HG02884 (cell line): ENCODE data around the gene TRIM15.
"Not testable (repeated sequence)": the region's sequence is repeated elsewhere in the genome, so short reads cannot be mapped to it uniquely, and the experiment has no call there.

Experiments
- ATAC-seq: cut with Tn5 transposase; IDR thresholded peaks from one replicate; pipeline ENCODE4 v1.9.1; 2021; ENCODE audit warnings: mild to moderate bottlenecking, moderate library complexity; ENCODE audit not compliant: unreplicated experiment

Gene TRIM15

GRCh38 chr6:30163090-30163917 lies at the start of gene TRIM15:
TRIM15 (plus strand) TSS chr6:30163546; CDS start chr6:30163685, 139 bp downstream.
- no peak for ATAC-seq

DNA sequence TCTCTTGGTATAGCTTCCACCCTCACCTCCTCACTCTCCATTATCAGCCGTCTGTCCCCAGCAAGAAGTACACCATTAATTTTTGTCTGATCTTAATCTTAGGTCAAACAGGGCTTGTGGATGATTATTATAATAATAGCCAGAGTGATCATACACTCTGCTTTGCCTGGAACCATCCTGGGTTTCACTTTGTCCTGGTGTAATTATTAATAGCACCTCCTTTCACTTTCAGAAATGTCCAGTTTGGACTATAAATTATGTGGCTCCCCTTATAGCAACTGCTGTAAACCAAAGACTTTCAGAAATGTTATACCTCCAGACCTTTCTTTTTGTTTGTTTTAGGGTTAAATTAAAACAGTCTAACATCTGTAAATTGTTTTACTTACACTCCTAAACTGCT lies 49.5 kb upstream of the TRIM15 start:
- ATAC-seq = no peak

DNA sequence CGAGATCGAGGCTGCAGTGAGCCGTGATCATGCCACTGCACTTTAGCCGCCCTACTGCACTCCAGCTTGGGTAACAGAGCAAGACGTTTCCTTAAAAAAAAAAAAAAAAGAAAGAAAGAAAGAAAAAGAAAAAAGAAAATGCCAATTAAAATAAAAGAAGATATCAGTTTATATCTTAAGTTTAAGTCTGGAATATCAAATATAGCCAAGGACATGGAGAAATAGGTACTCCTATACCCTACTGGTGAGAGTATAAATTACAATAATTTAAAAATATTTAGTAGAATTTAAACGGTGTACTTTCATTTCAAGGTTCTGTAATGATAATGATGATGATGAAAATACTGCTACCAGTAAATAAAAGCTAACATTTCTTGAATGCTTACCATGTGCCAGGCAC lies 46.6 kb upstream of the TRIM15 start:
- no peak for ATAC-seq

GRCh38 chr6:30118691-30119090 lies 44.7 kb upstream of the TRIM15 start:
- not testable (repeated sequence) for ATAC-seq

DNA sequence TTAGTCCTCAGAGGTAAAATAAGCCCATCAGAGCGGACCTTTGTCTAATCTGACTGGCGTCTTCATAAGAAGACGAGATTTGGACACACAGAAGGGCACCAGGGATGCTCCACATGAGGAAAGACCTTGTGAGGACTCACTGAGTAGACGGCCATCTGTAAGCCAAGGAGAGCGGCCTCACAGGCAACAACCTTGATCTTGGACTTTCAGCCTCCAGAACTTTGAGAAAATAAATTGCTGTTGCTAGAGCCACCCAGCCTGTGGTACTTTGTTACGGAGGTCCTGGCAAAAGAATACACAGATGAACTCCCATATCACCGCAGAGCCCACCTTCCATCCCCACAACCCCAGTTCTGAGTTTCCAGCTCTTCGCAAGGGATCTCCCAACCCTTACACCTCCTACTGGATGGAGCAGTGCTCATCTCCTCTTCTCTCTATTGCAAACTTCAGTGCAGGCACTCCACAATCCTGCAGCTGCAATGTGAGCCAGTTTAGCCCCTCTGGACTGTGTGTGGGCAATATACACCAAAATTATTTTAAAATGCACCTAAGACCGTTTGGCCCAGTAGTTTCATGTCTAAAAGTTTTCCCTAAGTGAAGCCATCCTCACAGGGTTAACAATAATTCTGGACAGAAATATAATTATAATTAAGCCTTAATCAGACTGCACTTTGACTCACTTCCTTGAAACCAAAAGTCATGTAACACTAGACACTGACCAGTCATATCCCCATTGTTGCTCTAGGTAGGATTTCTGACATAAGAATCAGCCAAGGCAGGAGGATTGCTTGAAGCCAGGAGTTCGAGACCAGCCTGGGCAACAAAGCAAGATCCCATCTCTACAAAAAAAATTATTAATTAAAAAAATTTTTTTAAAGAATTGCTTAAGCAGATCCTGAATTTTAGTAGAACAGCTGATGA lies 41.6 kb upstream of the TRIM15 start:
- no peak for ATAC-seq

GRCh38 chr6:30122515-30122914 lies 40.8 kb upstream of the TRIM15 start:
- ATAC-seq = no peak

DNA sequence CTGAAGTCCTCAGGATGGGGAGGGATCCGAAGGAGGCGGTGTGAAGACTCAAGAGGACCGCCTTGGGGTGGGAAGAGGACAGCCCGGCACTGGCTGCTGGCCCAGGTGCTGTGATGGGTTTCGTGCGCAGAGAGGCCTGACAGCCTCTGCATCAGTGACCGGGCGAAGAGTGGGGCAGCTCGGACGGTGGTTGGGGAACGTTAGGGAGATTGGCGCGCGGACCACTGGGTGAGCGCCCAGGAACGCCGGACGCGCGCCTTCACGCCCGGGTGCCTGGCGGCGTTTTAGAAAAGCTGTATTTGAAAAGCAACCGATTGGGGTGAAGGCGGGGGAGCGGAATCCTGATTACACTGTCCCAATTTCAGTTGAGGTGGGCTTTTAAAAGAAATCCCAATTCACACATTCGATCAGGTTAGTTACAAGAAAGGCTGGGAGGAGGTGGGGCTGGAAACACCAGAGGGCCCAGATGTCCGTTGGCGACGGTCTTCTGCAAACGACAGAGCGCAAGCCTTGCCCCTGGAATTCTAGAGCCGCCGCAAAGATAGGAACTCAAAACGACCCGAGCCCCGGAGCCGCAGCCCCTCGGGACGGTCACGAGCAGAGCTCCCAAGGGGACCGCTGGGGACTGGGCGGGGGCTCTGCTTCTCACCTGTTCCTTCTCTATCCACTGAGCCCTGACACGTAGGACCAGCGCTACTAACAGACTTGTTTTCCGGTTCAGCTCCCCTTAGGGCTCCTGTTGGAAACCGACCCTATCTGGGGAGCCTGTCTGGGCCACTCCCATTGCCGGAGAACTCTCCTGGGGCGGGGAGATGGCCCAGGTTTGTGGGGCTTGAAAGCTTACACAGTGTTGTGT lies 35.9 kb upstream of the TRIM15 start:
- no peak for ATAC-seq

GRCh38 chr6:30129265-30130178 lies 33.8 kb upstream of the TRIM15 start:
- ATAC-seq = no peak

GRCh38 chr6:30130179-30130679 lies 33.1 kb upstream of the TRIM15 start:
- ATAC-seq = no peak

- no peak for ATAC-seq
Observed at GRCh38 chr6:30130887-30131862, 32.2 kb upstream of the TRIM15 start.

GRCh38 chr6:30131947-30132497 lies 31.3 kb upstream of the TRIM15 start:
- no peak for ATAC-seq

GRCh38 chr6:30135147-30135546 lies 28.2 kb upstream of the TRIM15 start:
- no peak for ATAC-seq

GRCh38 chr6:30135757-30136156 lies 27.6 kb upstream of the TRIM15 start, which contains the start of gene TRIM40:
TRIM40 (plus strand) TSS chr6:30136140; CDS start chr6:30137037, 897 bp downstream.
- ATAC-seq = no peak

GRCh38 chr6:30136570-30137286 lies 26.6 kb upstream of the TRIM15 start:
- no peak for ATAC-seq

GRCh38 chr6:30140240-30140639 lies 23.1 kb upstream of the TRIM15 start:
- not testable (repeated sequence) for ATAC-seq

DNA sequence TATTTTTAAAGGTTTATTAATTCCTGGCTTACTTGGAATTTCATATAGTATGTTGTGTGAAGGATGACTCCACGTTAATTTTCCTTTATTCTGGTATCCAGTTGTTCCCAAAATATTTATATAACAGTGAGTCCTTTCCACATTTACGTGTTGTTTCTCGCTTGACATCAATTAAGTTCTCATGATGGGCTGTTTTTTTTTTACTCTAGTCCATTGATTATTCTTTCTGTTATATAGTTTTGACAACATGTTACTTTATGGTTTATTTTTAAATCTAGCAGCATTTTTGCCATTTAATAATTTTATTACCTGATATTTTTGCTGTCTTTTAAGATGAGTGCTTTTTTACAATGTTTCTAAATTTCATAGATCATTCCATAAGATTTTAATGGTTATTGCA lies 20.7 kb upstream of the TRIM15 start:
- no peak for ATAC-seq

DNA sequence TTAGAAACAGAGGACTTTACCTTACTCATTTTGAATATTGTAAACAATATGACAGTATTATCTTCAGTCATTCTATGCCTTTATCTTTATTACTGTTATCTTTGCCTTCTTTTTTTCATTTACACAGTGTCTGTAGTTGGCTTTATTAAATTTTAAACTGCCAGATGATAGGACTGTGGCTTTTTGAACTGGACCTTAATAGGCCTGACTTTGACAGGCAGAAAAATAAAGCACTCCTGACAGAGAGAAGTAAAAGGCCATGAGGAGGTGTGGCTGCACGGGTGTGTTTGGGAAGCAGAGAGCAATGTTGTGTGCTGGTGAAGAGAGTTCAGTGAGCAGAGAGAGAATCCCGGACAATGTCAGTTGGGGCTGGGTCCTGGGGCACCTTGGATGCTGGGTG lies 19.6 kb upstream of the TRIM15 start:
- ATAC-seq = no peak
